ENCODE measurements around the gene ST6GALNAC6.
A peak's percentile ranks its signal among the peaks of the same experiment; 100 is the strongest.
"Not testable (repeated sequence)": the region's sequence is repeated elsewhere in the genome, so short reads cannot be mapped to it uniquely, and the experiment has no call there.

ST6GALNAC6 gene

GRCh38 chr9:127853312-127854183 lies 45.9 kb downstream of the ST6GALNAC6 start:
- DNase-seq: no peak

- DNase-seq: no peak
These were observed 46.6 kb downstream of the ST6GALNAC6 start for GRCh38 chr9:127852829-127853228.

GRCh38 chr9:127850286-127850830 lies 49.0 kb downstream of the ST6GALNAC6 start:
- DNase-seq: no peak

GRCh38 chr9:127848756-127849504 lies 50.5 kb downstream of the ST6GALNAC6 start:
- no peak for DNase-seq

- DNase-seq: no peak
These were observed 51.3 kb downstream of the ST6GALNAC6 start for GRCh38 chr9:127847833-127848755.

DNA sequence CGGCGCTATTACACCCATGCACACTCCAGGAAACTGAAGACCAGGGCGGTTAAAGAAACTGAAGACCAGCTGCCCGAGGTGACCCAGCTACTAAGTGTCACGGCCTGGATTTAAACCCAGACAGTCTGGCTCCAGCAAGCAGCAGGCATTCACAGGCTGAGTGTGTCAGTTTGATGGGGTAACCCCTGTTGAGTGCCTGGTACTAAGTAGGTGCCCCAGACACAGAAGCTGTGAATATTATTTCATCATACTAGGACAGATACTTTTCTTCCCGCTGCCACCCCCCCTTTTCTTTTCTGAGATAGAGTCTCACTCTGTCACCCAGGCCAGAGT lies 52.3 kb downstream of the ST6GALNAC6 start:
- no peak for DNase-seq

- DNase-seq: no peak
These were observed 52.8 kb downstream of the ST6GALNAC6 start for GRCh38 chr9:127846443-127847177.

DNA sequence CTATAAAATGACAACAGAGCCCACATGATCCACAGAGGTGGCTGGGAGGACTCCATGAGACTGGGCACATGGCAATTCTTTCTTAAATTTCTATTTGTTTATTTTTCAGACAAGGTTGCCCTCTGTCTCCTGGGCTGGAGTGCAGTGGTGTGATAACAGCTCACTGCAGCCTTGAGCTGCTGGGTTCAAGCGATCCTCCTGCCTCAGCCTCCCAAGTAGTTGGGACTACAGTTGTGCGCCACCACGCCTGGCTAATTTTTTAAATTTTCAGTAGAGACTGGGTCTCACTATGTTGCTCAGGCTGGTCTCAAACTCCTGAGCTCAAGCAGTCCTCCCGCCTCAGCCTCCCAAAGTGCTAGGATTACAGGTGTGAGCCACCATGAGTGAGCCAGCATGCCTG lies 53.8 kb downstream of the ST6GALNAC6 start:
- DNase-seq: not testable (repeated sequence)

DNA sequence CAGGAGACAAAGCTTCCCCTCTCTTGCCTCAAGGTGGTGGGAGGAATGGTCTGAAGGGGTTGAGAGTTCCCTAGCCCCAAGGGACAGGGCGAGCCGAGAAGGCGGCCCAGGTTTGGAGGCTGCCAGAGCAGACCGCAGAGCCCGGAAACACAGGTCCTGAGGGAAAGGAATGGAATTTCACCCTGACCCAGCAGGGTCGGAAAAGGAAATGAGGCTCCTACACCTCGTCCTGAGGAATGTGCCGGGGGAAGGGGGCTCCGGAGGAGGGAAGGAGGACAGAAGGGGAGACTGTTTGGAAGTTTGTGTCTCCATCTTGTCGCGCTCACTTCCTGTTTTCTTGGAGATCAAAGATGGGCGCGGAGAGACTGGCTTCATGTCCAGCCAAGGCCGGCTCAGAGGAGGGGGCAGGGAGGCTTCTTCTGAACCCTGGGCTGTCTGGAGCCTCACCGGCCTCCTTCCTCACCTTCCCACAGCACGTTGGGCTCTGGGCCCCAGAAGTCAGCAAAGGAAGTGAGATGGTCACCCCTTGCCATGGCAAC lies 54.5 kb downstream of the ST6GALNAC6 start:
- no peak for DNase-seq

GRCh38 chr9:127841087-127841835 lies 58.1 kb downstream of the ST6GALNAC6 start:
- no peak for DNase-seq

- DNase-seq: peak; percentile 80
These were observed 60.9 kb downstream of the ST6GALNAC6 start for GRCh38 chr9:127838375-127839078.

DNA sequence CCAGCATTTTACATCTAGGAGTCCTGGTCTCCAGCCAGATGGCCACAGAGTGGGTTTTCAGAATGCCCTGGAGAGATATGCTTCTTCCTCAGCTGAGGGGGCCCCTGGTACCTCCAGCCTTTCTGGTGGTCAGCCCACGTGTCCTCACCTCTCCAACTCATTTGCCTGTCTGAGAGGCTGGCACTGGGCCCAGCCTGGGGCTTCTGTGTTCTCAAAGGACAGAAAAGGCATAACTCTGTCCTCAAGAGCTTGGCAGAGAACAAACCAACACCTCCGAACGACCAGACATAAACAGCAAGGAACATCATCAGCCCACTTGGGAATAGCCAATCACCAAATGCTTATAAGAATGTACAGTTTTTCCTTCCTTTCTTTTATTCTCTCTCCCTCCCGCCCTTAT lies 62.1 kb downstream of the ST6GALNAC6 start:
- no peak for DNase-seq

DNA sequence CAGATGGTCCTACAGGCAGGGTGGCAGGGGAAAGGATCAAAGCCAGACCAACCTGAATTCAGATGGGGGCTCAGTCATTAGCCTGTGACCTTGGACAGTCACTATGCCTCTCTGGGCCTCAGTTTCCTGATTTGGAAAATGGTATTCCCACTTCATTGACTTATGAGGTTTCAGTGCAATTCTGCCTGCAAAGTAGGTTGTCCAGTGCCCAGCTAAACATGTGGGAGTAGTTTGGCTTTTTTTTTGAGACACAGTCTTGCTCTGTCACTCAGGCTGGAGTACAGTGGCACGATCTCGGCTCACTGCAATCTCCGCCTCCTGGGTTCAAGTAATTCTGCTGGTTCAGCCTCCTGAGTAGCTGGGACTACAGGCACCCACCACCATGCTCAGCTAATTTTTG lies 62.8 kb downstream of the ST6GALNAC6 start:
- DNase-seq: not testable (repeated sequence)

DNA sequence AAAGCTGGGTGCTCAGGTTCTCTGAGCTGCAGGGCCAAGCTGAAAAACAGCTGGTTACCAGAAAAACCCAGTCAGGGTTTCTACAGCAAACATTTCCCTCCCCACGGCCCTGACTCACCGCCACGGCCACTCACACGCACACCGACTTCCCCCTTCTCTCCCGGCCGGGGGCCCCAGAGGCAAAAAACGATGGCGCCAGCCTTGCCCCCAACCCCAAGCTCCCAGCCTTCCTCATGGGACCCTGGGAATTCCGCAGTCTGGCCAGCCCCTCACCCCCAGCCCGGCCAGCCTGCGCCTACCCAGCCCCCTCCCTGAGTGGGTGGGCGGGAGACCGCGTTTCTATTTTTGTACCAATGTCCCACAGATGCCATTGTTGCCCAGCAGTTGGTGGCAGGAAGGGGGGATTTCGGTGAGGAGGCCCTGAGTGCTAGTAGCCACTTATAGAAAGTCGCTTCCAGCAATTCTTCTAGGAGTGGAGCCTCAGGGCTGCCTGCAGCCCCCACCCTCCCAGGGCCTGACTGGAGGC lies 63.3 kb downstream of the ST6GALNAC6 start:
- DNase-seq: peak; percentile 71
